DOHH2 (cell line): ENCODE measurements around the gene NUBP2.

Source experiments
- H3F3A ChIP-seq: fragments of 200-600 bp; sonication (generic), shearing (Covaris generic); 2 replicates; pipeline ENCODE4 v1.6.0; 2016; ENCODE audit warnings: antibody characterized with exemption, mild to moderate bottlenecking; ENCODE audit not compliant: control insufficient read depth, insufficient read depth
- H3K27ac ChIP-seq: fragments of 200-600 bp; sonication (generic); 2 replicates; pipeline ENCODE4 v1.5.1; 2014; ENCODE audit warnings: low read depth, mild to moderate bottlenecking, low read length, moderate library complexity
- H3K27me3 ChIP-seq: fragments of 200-600 bp; sonication (generic); 2 replicates; pipeline ENCODE4 v1.6.1; 2014; ENCODE audit warnings: mild to moderate bottlenecking, low read length, mixed read lengths; ENCODE audit not compliant: control insufficient read depth
- H3K36me3 ChIP-seq: fragments of 200-600 bp; sonication (generic); 2 replicates; pipeline ENCODE4 v1.6.1; 2014; ENCODE audit warnings: mild to moderate bottlenecking, low read length, moderate library complexity, mixed read lengths; ENCODE audit not compliant: control insufficient read depth
- H3K4me1 ChIP-seq: fragments of 200-600 bp; sonication (generic); 2 replicates; pipeline ENCODE4 v1.6.1; 2014; ENCODE audit warnings: mild to moderate bottlenecking, low read length, mixed read lengths; ENCODE audit not compliant: control insufficient read depth
- H3K4me2 ChIP-seq: fragments of 200-600 bp; sonication (generic); 2 replicates; pipeline ENCODE4 v1.6.0; 2014; ENCODE audit warnings: mild to moderate bottlenecking, low read length, moderate library complexity
- H3K4me3 ChIP-seq: fragments of 200-600 bp; sonication (generic); 2 replicates; pipeline ENCODE4 v1.5.1; 2014; ENCODE audit warnings: mild to moderate bottlenecking, low read length, mixed read lengths
- H3K79me2 ChIP-seq: fragments of 200-600 bp; sonication (generic); 2 replicates; pipeline ENCODE4 v1.6.1; 2014; ENCODE audit warnings: mild to moderate bottlenecking, low read length, mixed read lengths; ENCODE audit not compliant: control insufficient read depth
- H3K9me2 ChIP-seq: fragments of 200-600 bp; sonication (generic); replicated peaks from 2 replicates; pipeline ENCODE4 v1.6.1; 2014; ENCODE audit warnings: mild to moderate bottlenecking, low read length, mixed read lengths; ENCODE audit not compliant: control insufficient read depth
- H3K9me3 ChIP-seq: fragments of 200-600 bp; sonication (generic); 2 replicates; pipeline ENCODE4 v1.6.1; 2014; ENCODE audit warnings: antibody characterized with exemption, low read length, mixed read lengths; ENCODE audit not compliant: control insufficient read depth, insufficient read depth
- H4K20me1 ChIP-seq: fragments of 200-600 bp; sonication (generic); 2 replicates; pipeline ENCODE4 v1.6.0; 2014; ENCODE audit warnings: low read depth, mild to moderate bottlenecking, antibody characterized with exemption, low read length, moderate library complexity; ENCODE audit not compliant: control insufficient read depth, insufficient read depth
- EZH2phosphoT487 ChIP-seq: fragments of 200-600 bp; sonication (generic); IDR thresholded peaks from 2 replicates; pipeline ENCODE4 v1.6.1; 2017; ENCODE audit warnings: borderline replicate concordance, mild to moderate bottlenecking, antibody characterized with exemption, low read length, moderate library complexity, mixed read lengths
- TF ChIP-seq, protein P1 (sequence below): fragments of 200-600 bp; sonication (generic); IDR thresholded peaks from one replicate; pipeline ENCODE4 v1.5.1; 2014; ENCODE audit warnings: antibody characterized with exemption, mild to moderate bottlenecking, low read depth, low read length; ENCODE audit not compliant: poor library complexity, severe bottlenecking

Gene NUBP2

DNA sequence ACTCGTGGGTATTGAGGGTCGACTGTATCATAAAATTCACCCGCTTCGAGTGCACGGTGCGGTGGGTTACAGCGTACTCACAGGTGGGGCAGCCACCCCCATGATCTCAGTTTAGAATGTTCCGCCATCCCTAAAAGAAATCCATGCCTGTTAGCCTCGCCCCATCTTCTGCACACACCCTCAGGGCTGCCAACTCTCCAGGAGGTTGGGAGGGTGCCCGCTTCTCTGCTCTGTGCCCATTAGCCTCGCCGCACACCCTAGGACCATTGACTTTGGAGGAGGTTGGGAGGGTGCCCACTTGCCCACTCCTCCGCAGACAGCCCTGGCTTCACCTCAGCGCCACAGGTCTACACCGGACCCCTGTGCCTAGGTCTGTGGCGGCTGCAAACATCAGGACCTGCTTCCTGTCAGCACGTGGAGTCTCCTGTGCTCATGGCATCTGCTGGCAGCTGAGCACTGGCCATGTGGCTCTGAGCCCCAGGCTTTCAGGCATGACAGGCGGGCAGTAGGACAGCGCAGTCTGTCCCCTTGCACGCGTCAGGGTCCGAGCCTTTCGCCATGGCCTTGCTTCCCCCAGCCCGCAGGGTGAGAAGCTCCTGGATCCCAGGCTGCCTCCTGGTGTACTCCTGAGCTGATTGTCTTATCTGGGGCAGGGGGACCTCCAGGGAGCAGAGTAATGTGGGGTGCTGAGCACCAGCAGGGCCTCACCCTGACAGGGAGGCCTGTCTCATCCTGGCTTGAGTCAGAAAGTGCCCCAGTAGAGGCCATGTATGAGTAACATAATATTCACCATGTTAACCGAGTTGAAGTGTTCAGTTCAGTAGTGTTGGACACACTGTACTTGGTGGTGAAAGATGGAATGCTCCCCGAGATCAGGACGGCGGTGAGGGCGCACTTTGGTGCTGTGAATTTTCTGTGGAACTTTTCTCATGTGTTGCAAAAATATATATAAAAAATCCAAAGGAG is 33.3 kb upstream of the NUBP2 start:
- TF ChIP-seq, protein P1, sequence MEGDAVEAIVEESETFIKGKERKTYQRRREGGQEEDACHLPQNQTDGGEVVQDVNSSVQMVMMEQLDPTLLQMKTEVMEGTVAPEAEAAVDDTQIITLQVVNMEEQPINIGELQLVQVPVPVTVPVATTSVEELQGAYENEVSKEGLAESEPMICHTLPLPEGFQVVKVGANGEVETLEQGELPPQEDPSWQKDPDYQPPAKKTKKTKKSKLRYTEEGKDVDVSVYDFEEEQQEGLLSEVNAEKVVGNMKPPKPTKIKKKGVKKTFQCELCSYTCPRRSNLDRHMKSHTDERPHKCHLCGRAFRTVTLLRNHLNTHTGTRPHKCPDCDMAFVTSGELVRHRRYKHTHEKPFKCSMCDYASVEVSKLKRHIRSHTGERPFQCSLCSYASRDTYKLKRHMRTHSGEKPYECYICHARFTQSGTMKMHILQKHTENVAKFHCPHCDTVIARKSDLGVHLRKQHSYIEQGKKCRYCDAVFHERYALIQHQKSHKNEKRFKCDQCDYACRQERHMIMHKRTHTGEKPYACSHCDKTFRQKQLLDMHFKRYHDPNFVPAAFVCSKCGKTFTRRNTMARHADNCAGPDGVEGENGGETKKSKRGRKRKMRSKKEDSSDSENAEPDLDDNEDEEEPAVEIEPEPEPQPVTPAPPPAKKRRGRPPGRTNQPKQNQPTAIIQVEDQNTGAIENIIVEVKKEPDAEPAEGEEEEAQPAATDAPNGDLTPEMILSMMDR, result no peak
- TF ChIP-seq EZH2phosphoT487, result no peak
- H3K27ac ChIP-seq, result no peak overlapping the region
- H3K4me1 ChIP-seq, result no peaks in the 10 kb centered on the region
- no peaks in the 10 kb centered on the region for H3F3A ChIP-seq
- no peaks in the 10 kb centered on the region for H3K79me2 ChIP-seq
- H3K4me2 ChIP-seq, result no peak overlapping the region
- no peaks in the 10 kb centered on the region for H3K27me3 ChIP-seq
- no peak overlapping the region for H3K4me3 ChIP-seq
- H3K9me2 ChIP-seq, result no peaks in the 10 kb centered on the region
- H4K20me1 ChIP-seq, result no peaks in the 10 kb centered on the region
- no peaks in the 10 kb centered on the region for H3K9me3 ChIP-seq
- H3K36me3 ChIP-seq, result peaks cover 57% of the 10 kb centered on the region

GRCh38 chr16:1751946-1752345 is 30.8 kb upstream of the NUBP2 start:
- H3K9me2 ChIP-seq, result no peaks in the 10 kb centered on the region
- no peak overlapping the region for H3K27ac ChIP-seq
- H3K36me3 ChIP-seq, result peaks cover 54% of the 10 kb centered on the region
- H3F3A ChIP-seq, result no peaks in the 10 kb centered on the region
- TF ChIP-seq, protein P1, result no peak
- no peak for TF ChIP-seq EZH2phosphoT487
- H3K9me3 ChIP-seq, result no peaks in the 10 kb centered on the region
- no peak overlapping the region for H3K4me2 ChIP-seq
- H3K4me3 ChIP-seq, result no peak overlapping the region
- no peaks in the 10 kb centered on the region for H3K27me3 ChIP-seq
- no peaks in the 10 kb centered on the region for H3K79me2 ChIP-seq
- H3K4me1 ChIP-seq, result no peaks in the 10 kb centered on the region
- H4K20me1 ChIP-seq, result no peaks in the 10 kb centered on the region

DNA sequence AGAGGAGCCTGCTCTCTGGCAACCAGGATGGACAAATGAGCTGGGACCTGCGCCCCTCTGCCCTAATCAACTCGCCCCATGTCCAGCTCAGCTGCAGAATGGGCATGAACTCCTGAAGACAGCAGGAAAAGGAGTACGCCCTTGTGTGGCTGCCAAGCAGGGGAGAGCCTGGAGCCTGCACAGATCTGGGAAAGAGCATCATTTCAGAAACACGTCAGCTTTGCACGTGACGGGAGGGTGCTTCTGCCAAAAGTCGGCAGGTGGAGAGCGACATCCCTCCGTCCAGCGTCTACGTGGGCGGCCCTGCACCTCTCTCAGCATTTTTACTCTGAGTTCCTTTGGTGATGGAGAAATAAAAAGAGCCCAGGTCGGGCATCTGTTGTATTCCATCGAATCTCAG is 29.9 kb upstream of the NUBP2 start:
- H3K79me2 ChIP-seq, result no peaks in the 10 kb centered on the region
- H3K4me3 ChIP-seq, result no peak overlapping the region
- H3K27ac ChIP-seq, result no peak overlapping the region
- H3K27me3 ChIP-seq, result no peaks in the 10 kb centered on the region
- no peaks in the 10 kb centered on the region for H3K9me3 ChIP-seq
- H3K4me1 ChIP-seq, result no peaks in the 10 kb centered on the region
- H3K4me2 ChIP-seq, result no peak overlapping the region
- no peaks in the 10 kb centered on the region for H4K20me1 ChIP-seq
- no peak for TF ChIP-seq EZH2phosphoT487
- TF ChIP-seq, protein P1, result no peak
- H3K9me2 ChIP-seq, result no peaks in the 10 kb centered on the region
- H3F3A ChIP-seq, result no peaks in the 10 kb centered on the region
- H3K36me3 ChIP-seq, result peaks cover 50% of the 10 kb centered on the region
